H1 (cell line): Measurements from ENCODE around the gene RPTOR. TPM values are rescaled to one million over a fixed set of nuclear protein-coding genes. Genes with fewer than 3 reads are reported as not detected.

Experiments used
- CHD1 ChIP-seq: IDR thresholded peaks from 2 replicates; pipeline ENCODE4 v1.6.1; 2012; ENCODE audit warnings: low read depth, low read length, improper control_type of control experiment
- CREB1 ChIP-seq: IDR thresholded peaks from 2 replicates; pipeline ENCODE4 v1.6.1; 2012; ENCODE audit warnings: inconsistent platforms
- CTBP2 ChIP-seq: IDR thresholded peaks from 2 replicates; pipeline ENCODE4 v1.7.0; 2011; ENCODE audit warnings: borderline replicate concordance, mild to moderate bottlenecking, moderate library complexity, mixed read lengths, low read length; ENCODE audit not compliant: insufficient read depth, insufficient read length
- EGR1 ChIP-seq: IDR thresholded peaks from 2 replicates; pipeline ENCODE4 v1.6.1; 2011; ENCODE audit warnings: low read depth, low read length, borderline replicate concordance
- HDAC2 ChIP-seq, 2 experiments: fragments of 300-600 bp in 1 of 2; sonication (generic) in 1 of 2; IDR thresholded peaks; 2 replicates each; pipeline ENCODE4 v1.6.1; 2011 to 2012; ENCODE audit warnings: low read depth in 2 of 2, low read length in 2 of 2, mild to moderate bottlenecking in 2 of 2, moderate library complexity in 2 of 2, borderline replicate concordance in 1 of 2, inconsistent platforms in 1 of 2
- MAFK ChIP-seq: IDR thresholded peaks from 2 replicates; pipeline ENCODE4 v1.6.1; 2012; ENCODE audit warnings: low read depth, mild to moderate bottlenecking, improper control_type of control experiment, low read length
- NANOG ChIP-seq: IDR thresholded peaks from 2 replicates; pipeline ENCODE4 v1.6.1; 2011; ENCODE audit warnings: low read length, low read depth, mild to moderate bottlenecking, inconsistent platforms; ENCODE audit not compliant: insufficient read depth, poor library complexity, severe bottlenecking
- POLR2AphosphoS5 ChIP-seq: IDR thresholded peaks from 2 replicates; pipeline ENCODE4 v1.6.1; 2011; ENCODE audit warnings: low read depth, low read length
- RFX5 ChIP-seq: IDR thresholded peaks from 2 replicates; pipeline ENCODE4 v1.6.1; 2011; ENCODE audit warnings: low read depth, low read length, improper control_type of control experiment, borderline replicate concordance
- SIRT6 ChIP-seq: IDR thresholded peaks from one replicate; pipeline ENCODE4 v1.7.1; 2012; ENCODE audit warnings: low read length, inconsistent platforms
- polyA plus RNA-seq, 7 experiments: library from polyadenylated mRNA; depleted of rRNA in 3 of 7; stranded (reverse) in 5 of 7; unstranded in 2 of 7; fragments of >200 nt in 5 of 7; fragments of 200-250 nt in 2 of 7; gene quantifications; 1 replicate in 5 of 7; 2 replicates in 1 of 7; 4 replicates in 1 of 7; pipeline versions ENCODE4 v1.2.1 to v1.2.3, GENCODE V29; 2011 to 2013; ENCODE audit warnings: missing spikeins in 2 of 7, mixed read lengths in 2 of 7
- total RNA-seq: library from RNA; stranded (reverse); fragmentation: NEBNext Ultra II Directional; extraction: Animal tissue kit (Norgen Biotek cat#: 25700); gene quantifications from 2 replicates; pipeline ENCODE4 v1.2.1, GENCODE V29; 2021

Gene RPTOR
- total and polyA plus RNA-seq, 2 of the 8 experiments (the other 6 are each of a cell fraction or from before 2014, with no cell fraction given), result 6.9 to 28.7 TPM

DNA sequence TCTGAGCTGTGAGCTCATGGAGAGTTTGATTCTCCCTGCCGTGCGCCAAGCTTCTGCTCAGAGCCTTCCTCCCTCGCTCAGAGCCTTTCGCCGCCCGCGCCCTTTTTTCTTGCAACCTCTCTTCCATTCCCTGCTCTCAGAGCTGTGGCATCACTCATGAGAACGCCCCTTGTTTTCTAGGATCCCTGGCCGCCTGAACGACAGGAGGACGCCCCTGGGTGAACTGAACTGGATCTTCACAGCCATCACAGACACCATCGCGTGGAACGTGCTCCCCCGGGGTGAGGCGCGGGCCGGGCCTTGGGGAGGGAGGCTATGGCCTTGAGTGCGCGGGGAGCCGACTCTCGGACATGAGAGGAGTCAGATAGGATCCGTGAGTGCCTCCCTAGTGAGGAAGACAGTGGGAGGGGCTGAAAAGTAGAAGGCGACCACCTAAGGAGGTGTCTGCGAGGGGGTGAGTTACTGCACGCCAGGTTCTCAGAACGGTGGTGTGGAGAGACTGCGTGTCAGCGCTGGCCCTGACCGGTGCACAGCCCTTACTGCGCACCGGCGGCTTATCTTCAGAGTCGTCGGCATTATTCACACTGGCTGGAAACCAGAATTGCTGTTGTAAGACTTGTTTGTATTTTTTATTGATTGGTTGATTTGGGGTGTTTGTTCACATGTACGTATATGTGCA, 277.5 kb downstream of the RPTOR start (continued):
- TF ChIP-seq POLR2AphosphoS5 (no peak), CTBP2 (no peak), NANOG (no peak), CREB1 (no peak), MAFK (no peak), SIRT6 (no peak), RFX5 (no peak), HDAC2 (IDR thresholded peaks at IDR 0.05; ENCODE audit: borderline replicate concordance in 1 of 2, low read depth in 2 of 2, low read length in 2 of 2) (no peak), CHD1 (no peak), EGR1 (no peak)
